HG03045 (cell line): Measurements from ENCODE around the gene TMEM218.
A peak's percentile ranks its signal among the peaks of the same experiment; 100 is the strongest.

Experiments used
- ATAC-seq: cut with Tn5 transposase; IDR thresholded peaks from one replicate; pipeline ENCODE4 v1.9.1; 2021; ENCODE audit warnings: mild to moderate bottlenecking, moderate library complexity; ENCODE audit not compliant: unreplicated experiment

TMEM218 gene

DNA sequence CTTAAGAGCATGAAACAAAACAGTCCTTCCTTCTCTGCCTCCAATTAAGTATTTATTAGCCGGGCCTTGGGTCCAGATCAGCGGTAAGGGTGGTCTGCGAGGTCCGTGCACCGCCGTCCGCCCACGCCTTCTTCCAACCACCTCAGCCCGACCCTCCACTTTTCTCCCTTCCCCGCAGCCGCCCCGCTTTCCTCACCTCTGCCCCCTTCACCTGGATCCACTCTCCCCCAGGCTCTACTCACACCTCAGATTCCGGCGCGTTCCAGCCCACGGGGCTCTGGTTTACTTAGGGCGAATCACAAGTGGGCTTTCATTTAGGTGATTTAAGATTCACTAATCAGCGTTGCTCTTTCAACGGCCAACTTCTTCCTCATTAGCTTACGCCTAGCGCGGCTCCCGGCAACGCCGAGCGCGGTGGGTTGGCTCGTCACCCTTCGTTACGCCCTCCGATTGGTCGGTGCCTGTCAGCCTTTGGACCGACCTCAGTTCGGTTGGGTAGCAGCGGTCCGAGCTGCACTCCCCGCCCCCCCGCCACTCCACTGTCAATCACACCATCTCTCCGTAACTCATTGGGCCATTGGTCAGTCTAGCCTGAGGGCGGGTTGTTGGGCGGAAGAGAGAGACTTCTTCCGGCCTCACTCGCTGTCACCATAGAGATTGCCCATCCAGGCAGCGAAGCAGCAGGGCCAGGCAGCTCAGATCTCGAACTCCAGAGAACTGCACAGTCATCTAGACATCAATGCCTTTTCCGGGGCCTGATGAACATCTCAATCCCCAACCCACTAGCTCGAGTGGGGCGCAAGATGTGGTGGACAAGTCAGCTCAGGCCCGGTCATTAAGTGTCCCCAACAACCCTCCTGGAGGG lies at the start of gene TMEM218:
TSS of gene TMEM218 (minus strand) at position 284 of the 865 bp plus-strand sequence. CDS start 9,385 bp downstream, outside the sequence.
- ATAC-seq: peak; percentile 99

DNA sequence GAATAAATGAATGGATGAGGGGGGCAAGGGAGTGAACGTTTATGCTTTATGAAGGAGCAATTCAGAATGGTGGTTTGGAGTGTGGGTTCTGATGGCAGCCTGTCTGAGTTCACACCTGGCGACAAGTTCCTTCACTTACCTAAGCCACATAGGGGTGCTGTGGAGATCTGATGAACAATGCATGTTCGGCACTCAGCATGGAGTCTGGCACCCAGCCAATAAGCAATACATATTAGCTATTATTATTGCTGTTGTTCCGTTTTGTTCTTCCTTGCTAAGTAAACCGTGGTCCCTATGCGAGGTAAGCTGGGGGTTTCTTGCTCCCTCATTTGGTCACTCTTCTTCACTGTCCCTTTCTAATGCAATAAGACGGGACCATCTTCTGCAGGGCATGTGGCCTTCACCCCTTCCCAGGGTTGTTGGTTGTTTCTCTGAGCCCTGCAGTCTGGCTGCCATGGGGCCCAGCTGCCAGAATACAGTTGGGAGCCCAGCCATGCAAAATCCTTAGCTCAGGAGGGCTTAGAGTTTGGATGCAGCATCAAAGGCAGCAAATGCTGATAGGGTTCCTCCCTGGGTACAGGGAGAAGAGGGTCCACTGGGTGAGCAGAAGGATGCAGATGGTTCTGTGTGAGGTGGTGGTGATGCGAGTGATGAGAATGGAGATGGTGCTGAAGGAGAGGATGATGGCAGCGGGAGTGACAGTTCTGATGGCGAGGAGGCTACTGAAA lies 46.7 kb upstream of the TMEM218 start:
- no peak for ATAC-seq

DNA sequence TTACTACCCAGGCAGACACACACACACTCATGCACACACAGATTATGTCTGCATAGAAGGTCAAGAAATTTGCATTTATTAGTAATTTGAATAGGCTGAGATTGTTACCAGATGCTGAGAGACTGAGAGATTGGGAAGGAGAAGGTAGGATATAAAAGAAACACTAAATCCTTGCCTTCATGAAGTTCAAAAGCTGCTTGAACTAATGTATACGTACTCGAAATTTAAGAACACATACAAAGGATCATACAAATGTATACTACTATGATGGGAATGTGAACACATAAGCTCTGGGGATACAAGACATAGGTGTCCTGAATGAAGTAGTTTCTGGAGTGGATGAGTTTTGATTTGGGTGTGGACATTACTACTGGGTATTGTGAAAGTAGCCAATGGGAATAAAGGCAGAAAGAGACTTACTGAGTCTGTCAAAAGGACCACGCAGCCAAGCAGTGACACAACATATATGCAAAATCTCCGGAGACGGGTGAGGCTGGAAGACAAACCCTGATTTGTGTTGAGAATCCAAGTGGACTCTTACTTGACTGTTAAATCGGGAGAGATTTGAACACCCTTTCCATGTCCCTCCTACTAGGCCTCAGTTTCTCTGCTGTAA lies 45.8 kb upstream of the TMEM218 start:
- no peak for ATAC-seq

DNA sequence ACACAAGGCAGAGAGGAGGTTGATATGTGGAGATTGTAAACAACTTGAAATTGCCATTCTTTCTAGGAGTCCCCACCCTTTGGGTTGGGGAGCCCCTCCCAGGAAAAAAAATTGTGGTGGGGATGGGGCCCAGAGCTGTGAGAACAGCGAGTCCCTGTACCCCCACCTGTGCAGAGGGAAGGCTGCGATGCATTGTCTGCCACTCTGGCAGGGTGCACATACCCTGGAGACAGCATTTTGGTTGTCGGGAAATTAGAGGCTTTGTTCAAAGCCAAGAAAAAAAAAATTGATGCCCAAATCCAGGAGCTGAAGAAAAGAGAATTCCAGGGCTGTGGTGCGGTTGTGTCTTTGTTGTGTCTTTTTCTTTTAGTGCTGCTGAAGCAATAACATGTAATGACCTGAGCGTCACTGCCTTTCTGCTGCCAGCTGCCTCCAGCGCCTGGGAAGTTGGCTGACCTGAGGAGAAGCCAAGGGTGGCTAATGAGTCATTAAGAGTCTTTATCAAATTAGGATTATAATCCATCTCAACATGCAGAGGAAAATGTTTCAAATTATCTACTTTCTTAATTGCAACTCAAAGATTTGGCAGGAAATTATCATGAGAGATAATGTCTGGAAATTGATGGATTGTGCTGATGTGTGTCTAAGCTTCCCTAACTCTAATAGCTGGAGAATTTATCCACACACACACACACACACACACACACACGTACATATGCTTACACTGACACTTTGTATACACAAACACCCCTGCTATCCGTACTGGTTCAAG lies 45.1 kb upstream of the TMEM218 start:
- no peak for ATAC-seq

DNA sequence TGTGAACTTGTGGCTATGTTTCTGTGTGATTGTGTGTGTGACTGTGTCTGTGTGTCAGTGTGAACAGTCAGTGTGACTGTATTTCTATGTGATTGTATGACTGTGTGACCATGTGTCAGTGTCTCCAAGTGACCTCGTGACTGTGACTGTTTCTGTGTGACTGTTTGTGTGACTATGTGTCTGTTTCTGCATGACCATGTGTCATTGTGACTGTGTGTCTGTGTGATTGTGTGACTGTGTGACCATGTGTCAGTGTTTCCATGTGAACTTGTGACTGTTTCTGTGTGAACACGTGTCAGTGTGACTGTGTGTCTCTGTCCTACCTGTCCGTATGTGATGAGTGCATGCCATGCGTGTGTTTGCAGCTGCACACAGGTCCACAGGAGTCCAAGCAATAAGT lies 44.3 kb upstream of the TMEM218 start:
- no peak for ATAC-seq

DNA sequence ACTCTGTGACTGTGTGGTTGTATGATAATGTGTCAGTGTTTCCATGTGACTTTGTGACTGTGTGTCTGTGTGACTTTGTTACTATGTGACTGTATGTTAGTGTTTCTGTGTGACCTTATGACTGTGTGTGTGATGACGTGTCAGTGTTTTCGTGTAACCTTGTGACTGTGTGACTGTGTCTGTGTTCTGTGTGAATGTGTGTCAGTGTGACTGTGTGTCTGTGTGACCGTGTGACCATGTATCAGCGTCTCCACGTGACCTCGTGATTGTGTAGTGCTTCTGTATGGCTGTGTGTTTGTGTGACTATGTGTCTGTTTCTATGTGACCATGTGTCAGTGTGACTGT lies 43.6 kb upstream of the TMEM218 start:
- ATAC-seq: no peak

DNA sequence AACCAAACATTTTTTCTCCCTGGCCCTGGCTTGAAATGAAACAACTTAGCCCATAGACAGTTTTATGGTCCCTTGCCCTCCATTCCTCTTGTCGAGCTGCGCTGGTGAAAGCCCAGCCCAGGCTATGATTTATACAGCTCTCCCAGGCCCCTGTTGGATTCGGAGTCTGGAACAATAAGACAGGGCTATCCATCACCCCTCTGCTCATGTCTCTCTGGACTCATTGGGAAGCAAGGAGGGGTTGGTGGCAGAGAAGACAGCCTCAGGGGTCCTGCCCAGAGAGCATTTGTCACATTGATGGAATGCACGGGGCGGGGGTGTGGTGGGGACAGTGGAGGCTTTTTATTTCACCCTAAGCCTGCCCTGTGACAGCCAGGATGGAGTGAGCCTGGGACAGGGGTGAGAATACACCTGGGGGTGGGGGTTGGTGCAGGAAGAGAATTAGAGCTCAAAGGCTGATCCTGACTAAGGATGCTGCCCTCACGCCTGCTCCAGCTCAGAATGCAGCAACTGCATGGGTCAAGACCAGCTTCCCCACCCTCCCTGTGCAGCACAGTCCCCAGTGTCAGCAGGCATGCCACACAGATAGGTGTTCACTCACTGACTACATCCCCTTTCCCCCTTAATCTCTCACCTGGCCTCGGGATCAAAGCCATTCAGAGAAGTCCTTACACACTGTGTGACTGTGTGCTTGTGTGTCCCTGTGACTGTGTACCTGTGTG lies 43.1 kb upstream of the TMEM218 start:
- no peak for ATAC-seq

DNA sequence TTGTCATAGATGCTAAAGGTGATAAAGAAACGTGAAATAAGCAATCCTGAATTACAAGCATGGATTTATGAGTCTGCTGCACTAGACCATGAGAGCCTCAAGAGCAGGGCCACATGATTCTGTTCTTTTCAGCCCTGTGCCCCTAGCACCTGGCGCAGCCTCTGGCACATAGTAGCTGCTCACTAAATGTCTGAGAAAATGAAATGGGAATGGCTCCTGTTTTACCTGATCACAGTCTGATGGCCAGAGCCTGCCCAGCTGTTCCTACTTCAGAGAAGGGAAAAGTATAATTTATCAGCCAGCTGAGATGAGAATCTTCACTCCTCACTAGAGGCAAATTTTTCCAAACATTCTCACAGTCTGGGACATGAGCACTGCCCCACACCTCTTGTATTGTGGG lies 42.4 kb upstream of the TMEM218 start:
- no peak for ATAC-seq

DNA sequence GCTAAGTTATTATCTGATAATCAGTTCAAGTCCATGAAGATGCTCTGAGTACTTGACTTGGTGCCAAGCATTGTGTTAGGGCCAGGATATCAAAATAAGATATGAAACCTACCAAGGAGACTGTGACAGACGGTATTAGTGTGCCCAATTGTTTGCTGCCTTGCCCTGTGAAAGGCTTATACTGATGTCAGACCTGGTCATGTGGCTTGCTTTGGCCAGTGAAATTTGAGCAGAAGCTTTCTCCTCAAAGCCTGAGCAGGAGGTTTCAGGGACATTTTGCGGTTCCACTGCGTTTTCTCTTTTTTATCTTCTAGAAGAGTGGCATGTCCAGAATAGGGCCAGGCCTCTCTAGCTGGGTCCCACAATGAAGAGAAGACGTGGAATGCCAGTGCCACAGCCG lies 37.3 kb upstream of the TMEM218 start:
- no peak for ATAC-seq

DNA sequence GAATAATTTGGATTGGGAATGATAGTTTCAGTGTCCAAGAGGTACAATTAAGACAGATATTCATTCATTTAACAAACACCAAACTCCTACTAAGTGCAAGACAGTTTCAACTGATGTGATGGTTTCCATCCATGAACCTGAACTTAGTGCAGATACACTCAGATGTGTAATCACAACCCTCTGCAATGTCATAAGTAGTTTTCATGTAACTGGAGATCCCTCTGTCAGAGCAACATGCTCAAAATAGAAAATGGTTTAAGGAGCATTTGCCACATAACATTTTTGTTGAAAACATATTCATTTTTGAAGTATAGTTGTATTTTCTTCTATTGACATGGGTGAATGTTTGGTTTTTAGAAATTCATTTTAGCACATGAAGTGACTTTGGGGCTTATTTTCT lies 36.6 kb upstream of the TMEM218 start:
- ATAC-seq: no peak

DNA sequence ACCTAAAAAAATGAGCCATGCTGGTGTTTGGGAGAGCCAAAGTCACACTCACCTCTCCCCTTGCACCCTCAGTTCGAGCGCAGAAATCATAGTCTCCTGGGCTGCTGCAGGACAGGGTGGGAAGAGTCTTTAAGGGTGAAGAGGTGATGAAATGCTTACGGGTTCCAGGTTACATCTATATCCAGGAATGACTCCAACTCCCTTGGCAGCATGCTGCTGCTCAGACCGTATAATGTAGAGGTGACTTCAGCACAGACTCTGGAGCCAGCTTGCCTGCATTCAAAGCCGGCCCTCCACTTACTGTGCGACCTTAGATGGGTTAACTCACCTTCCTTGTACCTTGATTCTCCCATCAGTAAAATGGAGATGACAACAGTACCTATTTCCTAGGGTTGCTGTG lies 35.9 kb upstream of the TMEM218 start:
- no peak for ATAC-seq

DNA sequence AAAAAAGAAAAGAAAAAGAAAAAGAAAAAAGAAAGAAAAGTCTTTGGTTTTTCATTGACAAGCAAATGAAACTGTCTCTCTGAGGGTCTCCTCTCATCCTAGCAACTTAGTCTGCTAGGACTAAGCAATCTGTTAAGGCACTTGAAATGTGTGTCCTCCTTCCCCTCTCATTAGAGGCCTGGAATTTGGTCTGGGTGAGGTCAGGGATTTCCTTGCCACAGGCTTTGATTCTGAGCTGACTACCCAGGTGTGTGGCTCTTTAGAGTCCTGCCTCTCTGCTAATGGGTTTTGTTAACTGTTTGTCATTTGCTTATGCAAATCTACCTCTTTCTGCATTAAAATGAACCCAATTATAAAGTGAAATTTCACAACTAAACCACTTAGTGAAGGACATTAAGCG lies 34.8 kb upstream of the TMEM218 start:
- no peak for ATAC-seq

DNA sequence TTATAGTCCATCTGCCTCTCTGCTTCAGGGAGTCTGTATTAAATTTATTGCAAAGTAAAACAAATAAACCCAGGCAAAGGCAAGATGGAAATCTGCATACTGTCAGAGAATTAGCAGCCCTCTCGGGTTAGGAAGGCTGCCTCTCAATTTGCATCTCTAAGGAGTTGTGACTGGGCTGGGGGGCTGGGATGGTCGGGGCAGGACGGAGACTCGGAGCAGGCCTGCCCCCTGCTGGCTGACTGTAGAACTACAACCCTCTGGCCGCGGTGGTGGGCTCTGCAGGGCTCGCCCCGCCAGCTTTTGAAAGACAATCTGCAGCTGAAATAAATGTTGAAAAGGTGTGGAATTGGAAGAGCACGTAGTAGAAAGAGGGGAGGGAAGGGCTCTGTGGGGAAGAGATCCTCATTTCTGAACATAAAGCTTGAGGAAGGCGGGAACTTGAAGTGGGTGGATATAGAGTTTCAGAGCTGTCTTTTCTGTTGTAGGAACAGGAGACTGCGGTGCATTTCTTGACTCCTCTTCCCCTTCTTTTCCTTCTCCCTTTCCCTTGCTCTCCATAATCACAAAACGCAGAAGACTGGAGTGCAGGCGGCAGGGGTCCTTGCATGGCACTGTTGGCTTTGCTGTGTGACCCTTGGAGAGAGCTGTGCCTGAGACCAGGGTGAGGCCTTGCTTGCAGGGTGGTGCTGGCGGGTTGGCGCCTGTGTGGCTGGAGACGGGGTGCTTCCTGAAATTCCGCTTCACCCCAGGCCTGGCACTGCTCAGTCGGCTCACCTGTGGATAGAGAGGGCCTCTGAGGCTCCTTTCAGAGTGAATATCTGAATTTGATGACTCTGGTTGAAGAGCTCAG lies 30.5 kb upstream of the TMEM218 start:
- ATAC-seq: peak; percentile 71

DNA sequence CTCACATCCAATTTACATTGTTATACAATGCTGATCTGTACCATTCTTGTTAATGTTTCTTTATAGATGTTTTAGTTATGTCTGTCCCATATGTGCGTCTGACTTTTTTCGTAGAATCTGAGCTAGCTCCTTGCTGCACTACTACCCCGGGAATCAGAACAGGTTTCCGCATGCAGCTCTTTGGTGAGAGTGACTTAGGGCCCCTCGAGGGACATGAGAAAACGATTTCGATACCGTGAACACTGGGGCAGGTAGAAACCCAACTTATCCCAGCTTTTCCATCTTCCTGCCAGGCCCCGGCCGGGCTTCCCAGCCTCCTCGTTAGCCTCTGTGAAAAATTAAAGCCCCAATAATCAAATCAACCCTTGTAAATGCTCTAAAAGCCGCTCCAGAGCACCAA lies 29.8 kb upstream of the TMEM218 start:
- no peak for ATAC-seq

DNA sequence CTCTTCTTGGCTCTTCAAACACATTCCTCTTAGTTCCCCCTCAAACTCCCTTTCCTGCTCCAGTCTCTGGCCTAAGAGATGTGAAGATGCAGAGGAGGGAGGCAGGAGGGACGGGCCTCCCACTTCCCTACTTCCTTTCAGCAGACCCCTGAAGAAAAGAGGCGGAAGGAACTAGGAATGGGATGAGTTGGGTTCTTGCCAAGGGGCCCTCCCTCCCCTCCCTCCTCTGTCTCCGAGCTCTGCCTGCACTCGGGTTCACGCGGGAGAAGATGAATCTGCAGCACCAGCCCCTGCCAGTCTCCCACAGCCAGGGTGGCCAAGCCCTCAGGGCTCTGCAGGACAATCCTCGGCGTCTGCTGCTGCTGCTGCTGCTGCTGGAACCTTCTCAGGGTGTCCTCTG lies 28.8 kb upstream of the TMEM218 start:
- ATAC-seq: no peak

DNA sequence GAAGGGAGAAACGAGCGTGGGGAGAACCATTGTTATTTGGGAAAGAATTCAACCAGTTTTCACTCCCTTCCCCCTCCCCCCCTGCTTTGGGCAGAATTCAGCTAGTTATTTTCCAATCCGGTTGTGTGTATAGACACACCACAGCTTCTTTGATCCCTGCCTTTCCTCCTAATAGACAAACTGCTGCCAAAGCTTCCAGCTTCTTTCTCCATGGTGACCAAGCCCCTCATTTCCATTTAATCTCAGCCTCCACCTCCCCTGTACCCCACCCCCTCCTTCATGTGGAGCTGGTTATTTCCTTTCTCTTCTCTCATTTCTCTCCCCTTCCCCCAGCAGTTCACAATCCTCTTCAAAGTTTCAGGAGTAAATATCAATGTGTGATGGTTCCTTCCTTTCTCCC lies 28.4 kb upstream of the TMEM218 start:
- no peak for ATAC-seq

DNA sequence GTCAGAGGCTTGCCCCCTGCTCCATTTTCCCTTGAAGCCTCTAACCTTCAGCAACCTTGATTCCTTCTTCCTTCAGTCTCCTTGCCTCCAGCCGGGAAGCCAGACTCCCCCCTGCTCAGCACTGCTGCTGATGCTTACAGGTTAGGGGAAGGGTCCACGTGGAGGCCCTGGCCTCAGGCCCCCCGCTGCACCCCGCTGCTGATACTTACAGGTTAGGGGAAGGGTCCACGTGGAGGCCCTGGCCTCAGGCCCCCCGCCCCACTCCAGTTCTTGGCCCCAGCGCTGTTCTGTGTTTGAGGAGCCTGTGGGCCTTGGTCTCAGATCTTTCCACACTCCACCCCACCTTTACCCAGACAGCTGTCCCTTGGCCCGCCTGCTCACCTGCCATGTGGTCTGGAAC lies 27.5 kb upstream of the TMEM218 start:
- no peak for ATAC-seq

DNA sequence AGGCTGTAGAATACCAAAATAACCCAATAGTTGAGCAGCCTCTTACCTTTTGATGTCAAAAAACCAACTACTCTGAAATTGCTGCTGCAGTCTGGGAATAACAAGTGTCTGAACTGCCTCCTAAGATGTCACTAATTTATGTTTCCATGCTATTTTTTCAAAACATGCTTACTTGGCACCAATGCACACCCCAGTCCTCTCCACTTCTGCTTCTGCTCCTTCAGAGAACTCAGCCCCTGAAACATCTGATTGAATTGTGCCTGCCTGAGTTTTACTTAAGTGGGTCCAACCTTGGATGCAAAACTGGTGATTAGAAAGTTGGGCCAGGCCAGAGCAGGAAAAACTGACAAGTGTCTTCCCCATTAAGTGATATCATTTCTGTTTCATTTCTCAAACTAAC lies 24.6 kb upstream of the TMEM218 start:
- ATAC-seq: no peak

DNA sequence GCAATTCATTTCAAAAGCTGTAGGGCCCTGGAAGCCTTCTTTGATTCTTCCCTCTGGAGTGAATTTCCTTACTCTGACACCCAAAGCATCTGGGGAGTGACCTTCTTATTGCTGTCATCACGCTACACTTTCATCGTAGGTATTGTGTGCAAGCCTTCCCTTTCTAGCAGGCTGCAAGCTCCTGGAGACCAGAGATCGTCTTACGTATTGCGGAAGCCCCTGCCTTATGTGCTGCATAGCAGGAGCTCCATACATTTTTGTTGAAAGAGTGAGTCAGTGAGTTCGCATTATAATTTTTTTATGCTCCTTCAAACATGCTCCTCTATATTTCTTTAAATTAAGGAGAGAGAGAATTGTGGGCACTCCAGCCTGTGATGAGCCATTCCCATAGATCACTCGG lies 21.2 kb upstream of the TMEM218 start:
- no peak for ATAC-seq

DNA sequence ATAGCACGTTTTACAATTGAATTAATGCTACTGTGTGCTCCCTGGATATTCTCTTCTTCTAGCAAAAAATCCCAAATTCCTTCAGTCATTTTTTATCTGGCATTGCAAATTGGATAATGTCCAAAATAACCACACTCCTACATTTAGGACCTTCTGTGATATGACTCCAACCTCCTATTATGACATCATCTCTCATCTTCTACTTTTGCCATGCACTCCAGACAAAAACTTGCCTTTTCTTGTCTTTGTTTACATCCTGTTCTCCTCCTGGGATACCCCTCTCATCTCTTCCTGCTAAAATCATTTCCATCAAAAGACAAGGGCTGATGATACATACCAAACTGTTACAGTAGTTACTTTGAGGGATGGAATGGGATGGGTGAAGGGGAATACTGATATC lies 20.6 kb upstream of the TMEM218 start:
- ATAC-seq: no peak
